GM10248 (cell line): ENCODE measurements around the gene OMP.

Experiments used
- CTCF ChIA-PET: fragments of 300-600 bp; sonication (Branson Sonifier 250); formaldehyde crosslinking; extraction: SDS; loops from one replicate; lab custom pipeline; 2021; ENCODE audit warnings: antibody characterized with exemption; lab: Yijun Ruan, JAX
- POLR2A ChIA-PET: fragments of 350-650 bp; sonication (Branson Sonifier 250); formaldehyde crosslinking; extraction: SDS; loops from one replicate; lab custom pipeline; 2020; ENCODE audit warnings: antibody characterized with exemption; lab: Yijun Ruan, JAX
- DNase-seq: peaks from one replicate; pipeline ENCODE4 v3.0.0; 2012; ENCODE audit errors: extremely low spot score
- CTCF ChIP-seq: IDR thresholded peaks from 2 replicates; pipeline ENCODE4 v1.5.1; 2012; ENCODE audit warnings: mild to moderate bottlenecking, low read depth; ENCODE audit errors: extremely low read depth, missing control alignments, control extremely low read depth

Gene OMP

GRCh38 chr11:77080643-77081210 lies 21.9 kb upstream of the OMP start:
- CTCF ChIA-PET, result interaction anchor here (1.0 to 4.9 kb wide), 3 partner anchors 12 to 36 kb away, joined by 3 to 68 read pairs (median 15); no protein-coding TSS in a partner anchor
- TF ChIP-seq CTCF, result no peak
- POLR2A ChIA-PET, result no interaction called here
- DNase-seq, result no peak

- no peak for DNase-seq
- CTCF ChIA-PET, result interaction anchor here (0.8 to 4.9 kb wide), 5 partner anchors 11 to 163 kb away, joined by 3 to 68 read pairs (median 3); partner anchors contain the start of gene MYO7A
- POLR2A ChIA-PET, result no interaction called here
- no peak for TF ChIP-seq CTCF
These were observed 21.2 kb upstream of the OMP start for GRCh38 chr11:77081381-77081851.

- DNase-seq, result no peak
- no peak for TF ChIP-seq CTCF
- POLR2A ChIA-PET, result no interaction called here
- CTCF ChIA-PET, result interaction anchor here (0.8 to 4.9 kb wide), 4 partner anchors 10 to 164 kb away, joined by 3 to 68 read pairs (median 4); partner anchors contain the start of gene MYO7A
These were observed 20.4 kb upstream of the OMP start for GRCh38 chr11:77081976-77082836.

- POLR2A ChIA-PET, result no interaction called here
- CTCF ChIA-PET, result interaction anchor here (1.2 to 4.9 kb wide), 2 partner anchors 10 to 20 kb away, joined by 4 to 68 read pairs; no protein-coding TSS in a partner anchor
- no peak for DNase-seq
- TF ChIP-seq CTCF, result no peak
These were observed 19.6 kb upstream of the OMP start for GRCh38 chr11:77082838-77083565.

GRCh38 chr11:77083566-77084245 lies 18.9 kb upstream of the OMP start:
- CTCF ChIA-PET, result interaction anchor here (4.9 kb wide), 1 partner anchor 9 kb away, joined by 68 read pairs; no protein-coding TSS in a partner anchor

More at GRCh38 chr11:77083566-77084245, 18.9 kb upstream of the OMP start:
- no peak for TF ChIP-seq CTCF
- no peak for DNase-seq
- POLR2A ChIA-PET, result no interaction called here
